Stimulated activated memory B cell treated with anti-CD40 and anti-IgM and Interleukin-4, amounts not matched to agents 10 μg/mL and 1 μg/mL and 100 μg/mL, for 72 hours (primary cell): ENCODE measurements around the gene EFL1.
"Not testable (repeated sequence)": the region's sequence is repeated elsewhere in the genome, so short reads cannot be mapped to it uniquely, and the experiment has no call there.

ENCODE experiments used
- ATAC-seq: fragments of 150-1000 bp; cut with Tn5 transposase; 2 replicates; pipeline ENCODE4 v1.10.0; 2021
- H3K27ac Mint-ChIP-seq: one replicate; pipeline ENCODE4 v1.8.0; 2022; ENCODE audit warnings: mild to moderate bottlenecking, mixed read lengths
- H3K27me3 Mint-ChIP-seq: one replicate; pipeline ENCODE4 v1.8.0; 2022; ENCODE audit warnings: mixed read lengths
- H3K36me3 Mint-ChIP-seq: one replicate; pipeline ENCODE4 v1.8.0; 2022; ENCODE audit warnings: mixed read lengths
- H3K4me1 Mint-ChIP-seq: one replicate; pipeline ENCODE4 v1.8.0; 2022; ENCODE audit warnings: mixed read lengths
- H3K4me3 Mint-ChIP-seq: one replicate; pipeline ENCODE4 v1.8.0; 2022; ENCODE audit warnings: mild to moderate bottlenecking, moderate library complexity, mixed read lengths
- H3K9me3 Mint-ChIP-seq: one replicate; pipeline ENCODE4 v1.8.0; 2022; ENCODE audit warnings: mixed read lengths

EFL1 gene

DNA sequence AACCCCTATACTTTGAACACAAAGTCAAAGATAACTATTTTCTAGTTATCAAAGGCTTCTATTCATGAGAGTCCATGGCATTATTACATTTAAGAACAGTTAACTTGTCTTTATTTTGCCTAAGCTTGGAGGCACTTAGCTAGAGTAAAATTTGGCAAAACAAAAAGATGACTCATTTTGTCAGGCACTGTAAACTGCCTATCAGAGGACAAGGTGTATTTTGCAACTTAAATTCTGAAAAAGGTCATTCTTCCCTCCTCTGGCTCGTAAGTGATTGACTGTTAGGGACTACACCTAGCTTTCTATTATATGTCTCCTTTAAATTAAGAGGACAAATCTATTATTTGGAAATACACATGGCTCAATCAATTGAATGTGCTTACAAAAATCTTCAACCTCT is 69.1 kb downstream of the EFL1 start:
- H3K4me3 Mint-ChIP-seq, H3K27me3 Mint-ChIP-seq: not testable (repeated sequence)

DNA sequence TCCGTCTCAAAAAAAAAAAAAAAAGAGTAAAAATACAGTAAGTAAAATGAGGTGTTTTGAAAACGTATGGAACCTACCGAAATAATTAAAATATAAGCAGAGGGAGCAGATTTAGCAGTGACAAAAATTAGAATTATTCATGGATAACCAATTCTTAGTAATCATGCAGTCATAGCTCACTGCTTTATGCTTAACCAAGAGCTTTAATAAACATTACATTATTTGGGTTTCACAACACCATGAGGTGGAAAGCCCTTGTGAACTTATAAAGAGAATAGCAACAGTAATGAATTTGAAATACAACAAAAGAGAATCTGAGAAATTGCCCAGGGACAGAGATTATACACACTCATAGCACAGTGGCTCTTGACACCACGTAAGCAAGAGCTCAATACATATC is 70.1 kb downstream of the EFL1 start:
- H3K4me3 Mint-ChIP-seq, H3K9me3 Mint-ChIP-seq, ATAC-seq, H3K27ac Mint-ChIP-seq, H3K4me1 Mint-ChIP-seq, H3K27me3 Mint-ChIP-seq: not testable (repeated sequence)
- peaks cover 33% of the 10 kb centered on the region for H3K36me3 Mint-ChIP-seq

More for the DNA sequence above, 69.1 kb downstream of the EFL1 start:
- Mint-ChIP-seq H3K4me1 (peaks cover 10% of the 10 kb centered on the region), H3K36me3 (peaks cover 30% of the 10 kb centered on the region)
- not testable (repeated sequence) for H3K27ac Mint-ChIP-seq, ATAC-seq, H3K9me3 Mint-ChIP-seq

GRCh38 chr15:82186719-82187406 is 75.7 kb downstream of the EFL1 start:
- Mint-ChIP-seq H3K27ac (no peak overlapping the region), H3K9me3 (no peaks in the 10 kb centered on the region), H3K27me3 (no peaks in the 10 kb centered on the region), H3K4me1 (peaks cover 8% of the 10 kb centered on the region), H3K36me3 (peaks cover 23% of the 10 kb centered on the region), H3K4me3 (no peak overlapping the region)
- ATAC-seq, result peak; percentile 67

DNA sequence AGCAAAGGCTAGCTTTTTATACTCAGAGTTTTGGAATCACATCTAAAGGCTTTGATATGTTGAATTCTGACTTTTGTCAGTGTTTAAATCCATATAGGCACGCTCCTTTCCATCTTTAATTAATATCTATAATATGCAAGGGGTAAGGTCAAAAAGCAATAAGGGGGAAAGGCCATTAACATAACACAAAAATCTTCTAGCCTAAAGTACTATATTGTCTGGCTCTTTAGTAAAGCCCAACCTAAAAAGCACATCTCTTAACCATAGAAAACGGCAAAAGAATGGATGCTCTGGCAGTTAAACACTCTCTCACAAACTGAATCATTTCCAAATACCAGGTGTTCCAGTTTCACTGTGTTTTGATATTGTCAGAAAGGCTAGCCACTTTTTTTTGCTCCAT is 76.4 kb downstream of the EFL1 start:
- Mint-ChIP-seq H3K4me1 (peaks cover 8% of the 10 kb centered on the region), H3K36me3 (peaks cover 29% of the 10 kb centered on the region), H3K9me3 (no peaks in the 10 kb centered on the region), H3K27me3 (no peaks in the 10 kb centered on the region), H3K27ac (no peak overlapping the region), H3K4me3 (no peak overlapping the region)
- ATAC-seq, result no peak

DNA sequence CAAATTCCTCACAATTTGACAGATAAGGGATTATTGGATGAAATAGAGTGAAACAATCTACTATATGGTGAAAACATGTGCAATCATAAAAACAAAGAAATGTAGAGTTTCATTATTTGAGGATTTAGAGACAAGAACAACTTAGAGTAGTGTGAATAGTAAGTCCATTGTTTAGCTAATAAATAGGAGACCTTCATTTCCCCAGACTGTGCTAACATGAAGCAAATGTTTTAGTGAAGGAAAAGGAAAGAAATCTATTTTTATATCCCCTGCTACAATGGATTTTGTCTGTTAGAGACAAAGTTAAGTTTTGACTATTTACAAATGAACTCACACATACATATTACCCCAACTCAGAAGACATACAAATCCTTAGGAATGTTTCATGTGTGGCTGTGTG is 77.8 kb downstream of the EFL1 start:
- peaks cover 26% of the 10 kb centered on the region for H3K36me3 Mint-ChIP-seq
- H3K4me1 Mint-ChIP-seq, result peaks cover 8% of the 10 kb centered on the region
- no peak overlapping the region for H3K27ac Mint-ChIP-seq
- ATAC-seq, result no peak
- no peaks in the 10 kb centered on the region for H3K27me3 Mint-ChIP-seq
- no peaks in the 10 kb centered on the region for H3K9me3 Mint-ChIP-seq
- H3K4me3 Mint-ChIP-seq, result no peak overlapping the region

- peaks cover 26% of the 10 kb centered on the region for H3K36me3 Mint-ChIP-seq
- H3K4me1 Mint-ChIP-seq, result peaks cover 8% of the 10 kb centered on the region
- no peak for ATAC-seq
- H3K27ac Mint-ChIP-seq, result no peak overlapping the region
- H3K9me3 Mint-ChIP-seq, result no peaks in the 10 kb centered on the region
- H3K4me3 Mint-ChIP-seq, result no peak overlapping the region
- no peaks in the 10 kb centered on the region for H3K27me3 Mint-ChIP-seq
Observed at GRCh38 chr15:82184355-82184754, 78.2 kb downstream of the EFL1 start.

GRCh38 chr15:82183121-82184031 is 79.2 kb downstream of the EFL1 start:
- Mint-ChIP-seq H3K27me3 (no peaks in the 10 kb centered on the region), H3K36me3 (peaks cover 19% of the 10 kb centered on the region), H3K4me1 (peaks cover 5% of the 10 kb centered on the region), H3K27ac (no peak overlapping the region), H3K9me3 (no peaks in the 10 kb centered on the region), H3K4me3 (no peak overlapping the region)
- ATAC-seq, result no peak

- H3K36me3 Mint-ChIP-seq, result peaks cover 16% of the 10 kb centered on the region
- no peak for ATAC-seq
- H3K27ac Mint-ChIP-seq, result no peak overlapping the region
- no peak overlapping the region for H3K4me3 Mint-ChIP-seq
- peaks cover 13% of the 10 kb centered on the region for H3K4me1 Mint-ChIP-seq
- H3K27me3 Mint-ChIP-seq, result no peaks in the 10 kb centered on the region
- no peaks in the 10 kb centered on the region for H3K9me3 Mint-ChIP-seq
Observed at GRCh38 chr15:82181371-82181770, 81.2 kb downstream of the EFL1 start.

DNA sequence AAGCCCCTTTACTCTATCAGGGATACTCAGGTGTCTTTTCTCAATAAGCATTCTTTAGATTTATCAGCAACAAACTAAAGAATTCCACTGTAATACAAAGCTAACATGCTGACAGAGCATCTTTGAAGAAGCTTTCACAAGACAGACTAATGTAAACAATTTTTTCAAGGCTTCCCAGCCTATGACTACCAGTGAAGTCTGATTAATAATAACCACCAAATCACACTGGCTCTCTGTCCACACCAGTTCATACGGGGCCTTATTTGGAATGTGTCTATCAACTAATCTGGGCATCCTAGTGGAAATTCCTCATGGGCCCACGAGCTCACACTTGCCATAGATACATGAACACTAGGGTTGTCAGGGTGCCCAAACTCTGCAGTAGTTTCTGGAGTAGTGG is 84.5 kb downstream of the EFL1 start:
- H3K27me3 Mint-ChIP-seq, result no peaks in the 10 kb centered on the region
- no peaks in the 10 kb centered on the region for H3K9me3 Mint-ChIP-seq
- H3K36me3 Mint-ChIP-seq, result peaks cover 16% of the 10 kb centered on the region

DNA sequence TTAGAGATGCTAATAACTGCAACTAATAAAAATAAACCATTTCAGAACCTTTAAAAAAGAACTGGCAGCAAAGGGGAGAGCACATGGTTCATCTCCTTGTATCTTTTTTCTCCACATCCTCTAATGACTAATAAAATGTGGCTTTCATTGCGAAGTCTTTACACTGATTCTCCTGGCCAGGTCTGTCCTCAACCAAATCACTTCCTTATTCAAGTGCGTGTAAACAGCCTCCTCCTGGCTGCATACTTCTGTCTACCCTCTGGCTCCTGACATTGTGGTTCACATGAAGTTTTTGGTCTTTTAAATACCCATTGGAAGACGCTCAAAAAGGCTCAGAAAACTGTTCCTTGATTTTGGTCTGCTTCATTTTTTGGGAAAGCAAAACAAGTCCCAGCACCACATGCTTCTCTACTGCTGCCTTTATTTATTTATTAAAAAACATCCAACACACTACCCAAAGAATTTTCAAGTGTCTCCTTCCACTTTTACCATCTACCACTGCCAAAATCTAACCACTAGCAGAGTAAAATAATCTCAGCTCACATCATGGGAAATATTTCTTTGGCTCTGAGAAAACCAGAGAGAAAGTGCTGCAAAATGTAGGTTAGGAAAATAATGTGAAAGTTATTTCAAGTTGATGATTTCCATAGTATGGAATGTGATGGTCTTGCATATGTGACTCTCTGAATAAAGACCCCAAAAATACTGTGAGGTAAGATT is 85.1 kb downstream of the EFL1 start:
- H3K27me3 Mint-ChIP-seq, result no peaks in the 10 kb centered on the region
- H3K9me3 Mint-ChIP-seq, result no peaks in the 10 kb centered on the region
- H3K4me3 Mint-ChIP-seq, result no peak overlapping the region
- ATAC-seq, result peak; percentile 41
- H3K27ac Mint-ChIP-seq, result no peak overlapping the region
- H3K4me1 Mint-ChIP-seq, result peaks cover 13% of the 10 kb centered on the region
- peaks cover 16% of the 10 kb centered on the region for H3K36me3 Mint-ChIP-seq

More for the DNA sequence above, 84.5 kb downstream of the EFL1 start:
- no peak for ATAC-seq
- Mint-ChIP-seq H3K27ac (no peak overlapping the region), H3K4me1 (peaks cover 13% of the 10 kb centered on the region), H3K4me3 (no peak overlapping the region)

DNA sequence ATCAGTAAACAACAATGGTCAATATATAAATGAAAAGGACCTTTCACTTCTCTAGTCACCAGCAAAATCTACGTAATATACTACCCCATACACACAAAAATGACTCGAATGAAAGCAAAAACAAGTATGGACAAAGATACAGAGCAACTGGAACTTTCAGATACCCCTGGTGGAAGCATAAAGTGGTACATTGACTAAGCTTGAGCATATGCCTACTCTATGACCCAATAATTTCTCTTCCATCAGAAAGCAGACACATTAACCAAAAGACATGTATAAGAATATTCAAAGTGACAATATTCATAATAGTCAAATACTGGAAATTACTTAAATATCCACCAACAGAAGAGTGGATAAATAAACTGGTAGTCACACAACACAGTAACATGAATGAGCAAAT is 86.0 kb downstream of the EFL1 start:
- ATAC-seq, result no peak
- H3K36me3 Mint-ChIP-seq, result peaks cover 12% of the 10 kb centered on the region
- H3K27me3 Mint-ChIP-seq, result no peaks in the 10 kb centered on the region
- H3K9me3 Mint-ChIP-seq, result no peaks in the 10 kb centered on the region
- peaks cover 13% of the 10 kb centered on the region for H3K4me1 Mint-ChIP-seq
- H3K4me3 Mint-ChIP-seq, result no peak overlapping the region
- no peak overlapping the region for H3K27ac Mint-ChIP-seq

- no peak for ATAC-seq
- peaks cover 13% of the 10 kb centered on the region for H3K4me1 Mint-ChIP-seq
- no peaks in the 10 kb centered on the region for H3K27me3 Mint-ChIP-seq
- H3K4me3 Mint-ChIP-seq, result no peak overlapping the region
- peaks cover 19% of the 10 kb centered on the region for H3K36me3 Mint-ChIP-seq
- H3K27ac Mint-ChIP-seq, result no peak overlapping the region
- H3K9me3 Mint-ChIP-seq, result no peaks in the 10 kb centered on the region
Observed at GRCh38 chr15:82174471-82175235, 87.9 kb downstream of the EFL1 start.

DNA sequence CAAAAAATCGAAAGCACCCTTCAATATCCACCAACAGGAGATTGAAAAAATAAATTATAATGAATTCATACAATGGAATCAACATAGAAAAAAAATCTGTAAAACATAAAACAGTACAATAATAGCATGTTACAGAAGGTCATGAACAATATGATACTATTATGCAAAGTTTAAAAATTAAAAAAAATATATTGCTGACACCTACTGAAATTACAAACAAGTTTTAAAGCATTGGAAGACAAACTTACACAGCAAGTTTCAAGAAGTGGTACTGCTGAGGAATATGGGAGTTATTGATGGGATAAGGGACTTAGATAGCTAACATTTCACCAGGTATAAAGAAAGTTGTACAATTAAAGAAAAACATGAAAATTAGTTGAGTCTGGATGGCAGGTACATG is 89.4 kb downstream of the EFL1 start:
- H3K4me1 Mint-ChIP-seq, result peaks cover 13% of the 10 kb centered on the region
- no peak overlapping the region for H3K27ac Mint-ChIP-seq
- H3K36me3 Mint-ChIP-seq, result peaks cover 22% of the 10 kb centered on the region
- no peaks in the 10 kb centered on the region for H3K9me3 Mint-ChIP-seq
- H3K4me3 Mint-ChIP-seq, result no peak overlapping the region
- no peak for ATAC-seq
- H3K27me3 Mint-ChIP-seq, result no peaks in the 10 kb centered on the region

GRCh38 chr15:82172506-82172905 is 90.0 kb downstream of the EFL1 start:
- no peak overlapping the region for H3K4me3 Mint-ChIP-seq
- no peaks in the 10 kb centered on the region for H3K9me3 Mint-ChIP-seq
- H3K27me3 Mint-ChIP-seq, result no peaks in the 10 kb centered on the region
- H3K27ac Mint-ChIP-seq, result no peak overlapping the region
- H3K36me3 Mint-ChIP-seq, result peaks cover 22% of the 10 kb centered on the region
- H3K4me1 Mint-ChIP-seq, result peaks cover 9% of the 10 kb centered on the region
- no peak for ATAC-seq

DNA sequence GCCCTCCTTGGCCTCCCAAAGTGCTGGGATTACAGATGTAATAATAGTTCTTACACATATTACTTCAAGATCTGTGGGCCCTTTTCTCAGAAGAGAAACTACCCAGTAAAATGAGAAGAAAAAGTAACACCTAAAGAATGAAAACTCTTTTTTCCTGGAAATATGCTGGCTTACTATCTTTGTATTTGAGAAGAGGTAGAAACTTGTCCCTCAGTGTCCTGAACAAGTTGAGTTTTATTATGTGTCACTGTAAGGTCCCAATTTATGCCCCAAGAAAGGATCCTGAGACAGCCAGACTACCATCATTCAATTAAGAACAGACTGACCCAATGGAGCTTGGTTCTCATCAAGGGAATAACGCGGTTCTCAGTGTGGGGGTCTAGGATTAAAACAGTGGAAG is 93.8 kb downstream of the EFL1 start:
- ATAC-seq, result no peak
- H3K36me3 Mint-ChIP-seq, result peaks cover 22% of the 10 kb centered on the region
- no peaks in the 10 kb centered on the region for H3K27me3 Mint-ChIP-seq
- no peak overlapping the region for H3K27ac Mint-ChIP-seq
- H3K4me3 Mint-ChIP-seq, result no peak overlapping the region
- H3K9me3 Mint-ChIP-seq, result no peaks in the 10 kb centered on the region
- peaks cover 8% of the 10 kb centered on the region for H3K4me1 Mint-ChIP-seq
